GM10847 (cell line): ENCODE data around the gene PPFIA4.
A peak's percentile ranks its signal among the peaks of the same experiment; 100 is the strongest.

Experiments used
- POLR2A ChIP-seq: IDR thresholded peaks from 2 replicates; pipeline ENCODE4 v1.6.1; 2011; ENCODE audit not compliant: insufficient read length; ENCODE audit errors: extremely low read depth

The PPFIA4 gene

DNA sequence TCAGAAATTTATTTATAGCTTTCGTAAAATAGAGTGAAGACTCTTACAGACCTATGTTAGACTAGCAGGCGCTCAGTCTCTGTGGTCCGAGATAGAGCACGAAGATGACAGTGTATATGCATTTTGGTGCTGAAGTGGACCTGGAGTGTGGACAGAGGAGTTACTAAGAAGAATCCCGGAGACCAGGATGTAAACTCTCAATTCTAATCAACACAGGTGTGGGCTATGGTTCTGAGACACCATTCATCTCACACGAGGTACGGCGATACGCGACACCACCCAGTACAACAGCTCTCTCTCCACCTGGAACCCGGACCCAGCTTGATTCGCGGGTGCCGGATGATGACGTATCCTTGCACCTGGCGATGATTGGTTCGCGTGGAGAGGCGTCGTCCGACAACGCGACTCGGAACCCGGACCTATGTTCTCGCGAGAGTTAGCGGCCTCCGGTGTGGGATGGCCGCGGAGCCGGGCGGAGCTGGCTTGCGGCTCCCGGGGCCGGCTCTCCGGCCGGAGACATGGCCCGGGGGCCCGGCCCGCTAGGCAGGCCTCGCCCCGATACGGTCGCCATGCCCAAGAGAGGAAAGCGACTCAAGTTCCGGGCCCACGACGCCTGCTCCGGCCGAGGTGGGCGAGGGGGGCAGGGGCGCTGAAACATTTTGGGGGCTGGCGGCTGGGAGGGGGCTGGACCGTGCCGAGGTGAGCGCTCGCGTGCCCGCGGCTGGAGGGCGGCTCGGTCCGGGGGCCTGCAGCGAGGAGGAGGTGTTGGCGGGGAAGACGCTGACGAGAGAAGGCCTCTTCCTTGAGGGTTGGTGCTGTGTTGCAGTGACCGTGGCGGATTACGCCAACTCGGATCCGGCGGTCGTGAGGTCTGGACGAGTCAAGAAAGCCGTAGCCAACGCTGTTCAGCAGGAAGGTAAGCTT, 19.1 kb upstream of the PPFIA4 start, which contains the start of gene TMEM183A:
Gene TMEM183A (plus strand): TSS at position 427 of the 924 bp plus-strand sequence. CDS start 92 bp downstream, at position 519.
- TF ChIP-seq POLR2A: peak; percentile 96

GRCh38 chr1:203009185-203009584, 17.1 kb upstream of the PPFIA4 start:
- TF ChIP-seq POLR2A: no peak

- no peak for TF ChIP-seq POLR2A
These were observed 14.7 kb upstream of the PPFIA4 start for GRCh38 chr1:203011582-203011981.

GRCh38 chr1:203017061-203017460, 9.2 kb upstream of the PPFIA4 start:
- TF ChIP-seq POLR2A: no peak

DNA sequence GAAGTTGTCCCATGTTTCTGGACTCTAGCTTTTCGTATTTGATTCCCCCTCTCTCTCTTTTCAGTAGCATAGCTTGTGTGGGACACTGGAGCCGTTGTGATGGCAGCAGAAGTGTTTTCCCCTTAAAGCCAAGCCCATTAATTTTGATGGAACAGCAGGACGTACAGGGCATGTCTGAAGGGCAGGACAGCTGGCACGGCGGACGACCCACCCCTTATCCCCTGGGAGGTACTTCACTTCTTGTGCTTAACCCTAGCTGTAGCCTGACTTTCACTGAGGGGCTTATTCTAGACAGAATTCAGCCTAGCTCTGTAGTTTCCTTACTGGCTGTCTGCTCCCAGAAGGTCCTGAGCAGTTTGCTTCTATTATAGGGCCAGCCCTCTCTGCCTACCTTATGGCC, 8.6 kb upstream of the PPFIA4 start:
- TF ChIP-seq POLR2A: no peak

DNA sequence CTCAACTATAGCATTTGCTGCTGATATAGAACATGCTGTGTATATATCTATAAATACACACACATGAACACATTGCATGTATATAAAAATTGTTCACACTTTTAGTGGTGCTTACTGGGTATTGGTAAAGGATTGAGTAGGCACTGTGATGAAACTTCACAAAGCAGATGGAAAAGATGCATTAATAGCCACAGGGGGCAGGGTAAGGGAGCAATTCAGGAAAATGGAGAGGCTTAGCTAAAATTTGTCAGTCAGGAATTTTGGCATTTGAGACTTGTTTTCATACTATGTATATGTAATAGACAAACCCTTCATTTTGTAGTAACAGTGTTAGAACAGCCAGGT, 633 bp upstream of the PPFIA4 start:
- no peak for TF ChIP-seq POLR2A

GRCh38 chr1:203026666-203027663, 674 bp downstream of the PPFIA4 start:
- TF ChIP-seq POLR2A: no peak

- no peak for TF ChIP-seq POLR2A
These were observed 1.9 kb downstream of the PPFIA4 start for GRCh38 chr1:203028067-203028783.

- TF ChIP-seq POLR2A: no peak
These were observed 2.7 kb downstream of the PPFIA4 start for GRCh38 chr1:203028784-203029553.

DNA sequence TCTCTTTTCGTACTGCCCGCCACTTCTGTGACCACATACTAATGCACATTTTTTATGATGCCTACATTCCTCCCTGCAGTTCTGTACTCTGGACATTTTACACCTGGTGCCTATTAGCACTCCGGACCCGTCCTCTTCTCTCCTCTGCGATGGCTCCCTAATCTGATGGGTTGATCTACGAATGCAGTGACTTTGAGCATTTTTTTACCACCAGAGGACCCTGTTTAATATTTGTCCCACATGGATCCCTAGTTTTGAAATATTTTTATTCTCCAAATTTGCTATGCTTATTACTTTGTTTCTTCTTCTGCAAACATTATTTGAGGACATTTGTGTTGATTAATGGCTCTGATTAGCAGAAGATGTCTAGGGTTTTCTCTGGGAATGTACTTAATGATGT, 5.2 kb downstream of the PPFIA4 start:
- TF ChIP-seq POLR2A: no peak

DNA sequence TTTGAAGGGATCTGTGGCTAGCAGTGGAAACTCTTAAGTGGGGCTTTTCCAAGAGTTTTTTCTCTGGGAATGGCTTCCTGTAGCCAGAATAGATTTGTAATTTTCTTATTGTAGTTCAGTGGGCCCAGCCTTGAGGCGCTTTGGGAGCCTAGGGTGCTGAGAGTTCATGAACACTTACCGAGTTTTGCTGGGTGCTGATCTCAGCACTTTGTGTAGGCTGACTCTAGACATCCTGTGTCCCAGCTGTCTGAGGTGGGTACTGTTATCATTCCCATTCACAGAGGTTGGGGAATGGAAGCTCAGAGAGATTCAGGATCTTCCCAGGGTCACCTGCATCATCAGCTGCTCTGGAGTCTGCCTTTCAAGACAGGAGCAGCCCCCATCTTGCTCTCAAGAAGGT, 7.0 kb downstream of the PPFIA4 start:
- TF ChIP-seq POLR2A: no peak

DNA sequence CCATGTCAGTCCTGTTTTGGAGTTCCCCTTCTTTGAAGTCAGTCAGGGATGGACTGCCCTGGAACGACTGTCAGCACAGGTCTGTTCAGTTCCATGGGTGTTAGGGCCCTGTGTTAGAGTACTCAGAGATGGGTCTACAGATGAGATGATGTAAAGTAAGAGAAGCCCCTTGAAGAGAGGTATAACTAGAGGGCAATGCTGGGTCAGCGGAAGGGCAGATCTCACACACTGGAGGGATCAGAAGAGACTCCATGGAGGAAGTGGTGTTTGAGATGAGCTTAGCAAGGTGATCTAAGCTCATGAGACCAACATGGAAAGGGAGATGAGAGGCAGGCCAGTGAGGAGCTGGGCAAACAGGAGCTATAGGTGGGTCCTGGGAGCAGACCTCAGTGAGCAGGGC, 7.6 kb downstream of the PPFIA4 start:
- no peak for TF ChIP-seq POLR2A

GRCh38 chr1:203034422-203035110, 8.3 kb downstream of the PPFIA4 start:
- no peak for TF ChIP-seq POLR2A
